ENCODE results near the gene GYS1.

Gene GYS1

GRCh38 chr19:48988286-48988685, 4.8 kb downstream of the GYS1 start:
- no peak for DNase-seq

DNA sequence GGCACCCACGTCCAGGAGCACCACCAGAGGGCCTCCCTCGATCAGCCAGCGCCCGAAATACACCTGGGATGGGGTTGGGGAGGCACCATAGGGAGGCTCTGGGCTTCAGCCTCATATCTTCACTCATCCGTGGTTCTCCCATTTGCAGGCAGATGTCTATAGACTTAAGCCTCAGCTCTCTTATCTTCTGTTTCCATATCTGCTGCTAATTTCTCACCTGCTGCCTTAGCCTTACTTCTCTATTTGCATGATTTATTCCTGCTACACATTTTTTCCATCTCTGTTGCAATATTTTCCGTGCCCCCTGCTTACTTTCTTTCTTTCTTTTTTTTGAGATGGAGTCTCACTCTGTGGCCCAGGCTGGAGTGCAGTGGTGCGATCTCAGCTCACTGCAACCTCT, 5.8 kb downstream of the GYS1 start:
- no peak for DNase-seq

DNA sequence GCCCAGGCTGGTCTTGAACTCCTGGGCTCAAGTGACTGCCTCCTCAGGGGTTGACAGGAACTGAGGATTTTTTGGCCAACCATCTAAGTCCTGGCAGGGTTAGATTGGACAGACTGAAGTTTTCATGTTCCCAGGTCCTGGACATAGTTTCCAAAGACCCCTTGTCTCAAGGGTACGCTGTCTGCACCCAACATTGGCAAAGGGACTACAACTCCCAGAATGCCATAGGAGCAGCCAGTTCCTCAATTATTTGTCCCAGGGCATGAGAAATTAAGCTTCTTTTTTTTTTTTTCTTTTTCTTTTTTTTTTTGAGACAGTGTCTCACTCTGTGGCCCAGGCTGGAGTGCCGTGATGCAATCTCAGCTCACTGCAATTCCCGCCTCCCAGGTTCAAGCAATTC, 6.9 kb downstream of the GYS1 start:
- DNase-seq, result no peak

DNA sequence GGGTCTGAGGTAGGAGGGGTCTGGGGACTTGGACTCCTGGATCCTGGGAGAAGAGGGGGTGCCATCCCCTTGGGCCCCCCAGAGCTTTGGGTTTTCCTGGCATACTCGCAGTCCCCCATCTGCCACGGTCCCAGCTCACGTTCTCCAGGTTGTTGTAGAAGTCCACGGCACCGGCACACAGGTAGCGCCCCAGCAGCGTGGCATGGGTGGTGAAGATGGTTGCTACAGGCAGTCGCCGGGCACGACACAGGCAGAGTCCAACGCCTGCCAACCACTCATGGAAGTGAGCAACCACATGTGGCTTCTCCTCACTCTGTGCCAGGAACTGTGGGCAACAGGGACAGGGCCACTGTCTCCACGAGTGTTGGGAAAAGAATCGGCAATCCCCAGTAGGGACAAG, 7.4 kb downstream of the GYS1 start:
- no peak for DNase-seq

DNA sequence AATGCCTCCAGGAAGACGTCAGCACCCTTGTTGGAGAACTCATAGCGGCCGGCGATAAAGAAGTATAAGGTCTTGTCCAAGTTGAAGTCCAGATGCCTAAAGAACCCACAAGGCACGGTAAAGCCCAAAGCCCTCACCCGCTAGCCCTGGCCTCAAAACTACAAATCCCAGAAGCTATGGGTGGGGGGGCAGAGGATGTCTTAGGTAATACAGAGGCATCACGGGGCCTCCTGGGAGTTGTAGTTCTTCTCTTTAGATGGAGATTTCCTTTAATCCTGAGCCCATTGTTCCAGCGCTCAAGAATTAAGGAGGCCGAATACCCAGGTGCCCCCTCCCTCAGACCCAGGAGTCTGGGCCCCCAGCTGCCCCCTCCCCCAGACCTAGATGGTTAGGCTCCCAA, 10.8 kb downstream of the GYS1 start:
- DNase-seq, result no peak

GRCh38 chr19:48977061-48977460, 16.0 kb downstream of the GYS1 start:
- DNase-seq, result no peak

DNA sequence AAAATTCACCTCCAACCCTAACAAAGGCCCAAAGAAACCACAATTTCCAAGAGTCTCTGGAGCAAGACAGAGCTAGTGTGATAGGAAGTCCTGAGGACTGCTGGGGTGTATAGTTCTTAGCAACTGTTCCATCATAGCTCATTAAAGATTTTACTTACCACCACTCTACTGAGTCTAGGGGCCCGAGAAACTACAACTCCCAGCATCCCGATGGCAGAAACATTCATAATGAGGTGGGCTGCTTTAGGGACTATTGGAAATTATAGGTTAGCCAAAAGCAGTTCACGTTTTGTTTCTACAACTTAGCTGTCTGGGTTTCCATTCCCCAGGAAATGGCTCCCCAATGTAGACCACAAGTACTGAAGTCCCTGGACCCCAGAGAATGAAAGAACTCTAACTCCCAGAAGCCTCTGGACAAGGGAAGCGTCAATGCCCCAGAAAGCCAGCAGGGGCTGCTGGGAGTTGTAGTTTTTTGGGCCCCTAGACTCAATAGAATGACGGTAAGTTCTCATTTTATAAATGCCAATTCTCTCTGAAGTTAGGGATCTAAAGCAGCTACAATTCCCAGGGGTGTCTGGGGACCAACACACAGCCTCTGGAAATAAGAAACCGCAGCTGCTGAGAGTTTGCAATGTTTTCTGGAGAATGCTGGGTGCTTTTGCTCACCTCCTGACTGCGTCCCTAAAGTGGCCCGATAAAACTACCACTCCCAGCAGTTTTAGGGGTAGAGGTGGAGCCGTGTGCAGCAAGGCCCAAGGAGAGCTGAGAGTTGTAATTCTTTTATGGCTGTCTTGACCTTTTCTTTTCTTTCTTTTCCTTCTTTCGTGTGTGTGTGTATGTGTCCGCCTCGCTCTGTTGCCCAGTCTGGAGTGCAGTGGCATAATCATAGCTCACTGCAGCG, 16.9 kb downstream of the GYS1 start:
- DNase-seq, result peak; percentile 47 to 57

DNA sequence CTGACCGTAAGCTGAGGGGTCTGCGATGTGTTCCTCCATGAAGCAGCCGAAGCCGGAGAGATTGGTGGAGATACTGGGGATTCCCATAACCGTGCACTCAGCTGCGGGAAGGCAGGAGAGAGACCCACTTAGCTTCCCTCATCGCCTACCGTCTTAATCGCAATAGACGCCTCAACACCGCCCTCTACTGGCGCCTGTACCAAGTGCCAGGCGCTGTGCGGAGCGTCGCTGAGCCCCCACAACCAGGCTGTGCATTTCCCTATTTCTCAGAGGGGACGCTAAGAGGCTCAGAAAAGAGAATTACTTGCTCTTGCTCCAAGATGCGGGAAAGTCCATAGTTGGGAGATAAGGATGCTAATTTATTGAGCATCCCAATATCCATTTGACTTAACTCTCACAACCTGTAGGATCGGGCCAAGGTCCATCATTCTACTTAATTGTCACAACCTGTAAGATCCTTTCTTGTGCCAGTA, 22.1 kb downstream of the GYS1 start:
- DNase-seq, result peak; percentile 81 to 82

GRCh38 chr19:48970139-48970766, 22.9 kb downstream of the GYS1 start:
- DNase-seq, result no peak

- DNase-seq, result no peak
These were observed 23.6 kb downstream of the GYS1 start for GRCh38 chr19:48969276-48970138.

DNA sequence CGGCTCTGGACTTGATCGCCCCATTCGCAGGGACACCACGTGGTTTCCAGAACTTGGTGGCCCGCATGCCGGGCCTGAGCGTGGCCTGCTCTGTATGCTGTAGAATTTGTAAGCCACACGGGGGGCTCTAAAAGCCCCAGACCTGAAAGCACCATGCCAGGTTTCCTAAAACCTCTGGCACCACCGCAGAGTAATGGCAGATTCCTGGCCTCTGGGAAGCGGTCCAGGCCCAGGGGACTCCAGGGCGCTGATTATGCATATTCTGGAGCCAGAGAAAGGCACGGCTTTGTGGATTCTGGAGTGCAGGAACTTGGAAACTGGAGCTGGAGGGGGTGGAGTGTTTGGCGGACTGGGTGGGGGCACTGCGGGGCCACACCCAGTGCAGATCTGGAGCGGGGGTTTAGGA, 24.3 kb downstream of the GYS1 start:
- DNase-seq, result no peak

GRCh38 chr19:48968179-48968661, 24.9 kb downstream of the GYS1 start:
- DNase-seq, result no peak

DNA sequence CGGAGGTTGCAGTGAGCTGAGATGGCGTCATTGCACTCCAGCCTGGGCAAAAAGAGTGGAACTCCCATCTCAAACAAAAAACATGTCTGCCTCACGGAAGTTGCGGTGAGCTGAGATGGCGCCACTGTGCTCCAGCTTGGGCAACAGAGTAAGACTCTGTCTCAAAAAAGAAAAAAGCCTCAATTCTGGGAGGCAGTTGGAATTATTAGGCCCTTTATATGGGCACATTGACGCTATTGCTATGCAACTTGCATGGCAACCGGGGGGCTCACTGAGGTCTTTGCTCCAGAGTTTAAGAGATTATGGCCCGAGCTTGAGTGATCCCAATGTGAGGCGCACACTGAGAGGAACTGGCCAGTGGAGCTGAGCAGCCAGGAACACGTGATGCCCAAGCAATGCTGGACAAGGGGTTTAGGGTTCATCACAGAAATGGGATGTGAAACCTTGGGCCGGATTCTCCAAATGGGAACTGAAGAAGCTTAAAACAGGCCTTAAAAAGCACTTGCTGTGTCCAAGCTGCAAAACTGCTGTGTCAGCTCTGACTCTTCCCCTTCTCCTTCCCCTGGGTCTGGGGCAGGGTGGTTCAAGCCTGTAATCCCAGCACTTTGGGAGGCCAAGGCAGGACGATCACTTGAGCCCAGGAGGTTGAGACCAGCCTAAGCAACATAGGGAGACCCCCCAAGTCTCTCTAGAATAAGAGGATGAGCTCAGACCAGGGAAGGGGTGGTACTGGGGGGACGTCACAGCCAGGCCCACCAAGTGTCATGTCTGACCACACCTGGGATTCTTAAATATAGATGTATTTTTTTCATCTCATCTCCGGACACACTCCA, 25.5 kb downstream of the GYS1 start:
- peak; percentile 29 to 76 for DNase-seq

GRCh38 chr19:48966541-48967345, 26.4 kb downstream of the GYS1 start:
- no peak for DNase-seq

- DNase-seq, result peak; percentile 89 to 90
These were observed 27.1 kb downstream of the GYS1 start for GRCh38 chr19:48965806-48966540.

DNA sequence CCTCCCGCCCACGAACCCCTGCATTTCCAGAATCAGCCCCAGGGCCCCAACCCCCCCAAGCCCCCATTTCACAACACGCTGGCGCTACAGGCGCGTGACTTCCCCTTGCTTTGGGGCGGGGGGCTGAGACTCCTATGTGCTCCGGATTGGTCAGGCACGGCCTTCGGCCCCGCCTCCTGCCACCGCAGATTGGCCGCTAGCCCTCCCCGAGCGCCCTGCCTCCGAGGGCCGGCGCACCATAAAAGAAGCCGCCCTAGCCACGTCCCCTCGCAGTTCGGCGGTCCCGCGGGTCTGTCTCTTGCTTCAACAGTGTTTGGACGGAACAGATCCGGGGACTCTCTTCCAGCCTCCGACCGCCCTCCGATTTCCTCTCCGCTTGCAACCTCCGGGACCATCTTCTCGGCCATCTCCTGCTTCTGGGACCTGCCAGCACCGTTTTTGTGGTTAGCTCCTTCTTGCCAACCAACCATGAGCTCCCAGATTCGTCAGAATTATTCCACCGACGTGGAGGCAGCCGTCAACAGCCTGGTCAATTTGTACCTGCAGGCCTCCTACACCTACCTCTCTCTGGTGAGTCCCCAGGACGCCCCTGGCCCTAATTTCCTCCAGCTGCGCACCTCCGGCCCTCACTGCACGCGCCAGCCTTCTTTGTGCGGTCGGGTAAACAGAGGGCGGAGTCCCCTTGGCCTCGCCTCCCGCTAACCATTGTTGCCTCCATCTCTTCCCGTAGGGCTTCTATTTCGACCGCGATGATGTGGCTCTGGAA, 27.9 kb downstream of the GYS1 start, which contains the start of gene FTL:
FTL (plus strand) TSS at position 270 of the 766 bp plus-strand sequence; CDS start at position 469, 199 bp downstream.
- DNase-seq, result peak; percentile 93 to 96

- DNase-seq, result no peak
These were observed 28.7 kb downstream of the GYS1 start for GRCh38 chr19:48964205-48965039.

DNA sequence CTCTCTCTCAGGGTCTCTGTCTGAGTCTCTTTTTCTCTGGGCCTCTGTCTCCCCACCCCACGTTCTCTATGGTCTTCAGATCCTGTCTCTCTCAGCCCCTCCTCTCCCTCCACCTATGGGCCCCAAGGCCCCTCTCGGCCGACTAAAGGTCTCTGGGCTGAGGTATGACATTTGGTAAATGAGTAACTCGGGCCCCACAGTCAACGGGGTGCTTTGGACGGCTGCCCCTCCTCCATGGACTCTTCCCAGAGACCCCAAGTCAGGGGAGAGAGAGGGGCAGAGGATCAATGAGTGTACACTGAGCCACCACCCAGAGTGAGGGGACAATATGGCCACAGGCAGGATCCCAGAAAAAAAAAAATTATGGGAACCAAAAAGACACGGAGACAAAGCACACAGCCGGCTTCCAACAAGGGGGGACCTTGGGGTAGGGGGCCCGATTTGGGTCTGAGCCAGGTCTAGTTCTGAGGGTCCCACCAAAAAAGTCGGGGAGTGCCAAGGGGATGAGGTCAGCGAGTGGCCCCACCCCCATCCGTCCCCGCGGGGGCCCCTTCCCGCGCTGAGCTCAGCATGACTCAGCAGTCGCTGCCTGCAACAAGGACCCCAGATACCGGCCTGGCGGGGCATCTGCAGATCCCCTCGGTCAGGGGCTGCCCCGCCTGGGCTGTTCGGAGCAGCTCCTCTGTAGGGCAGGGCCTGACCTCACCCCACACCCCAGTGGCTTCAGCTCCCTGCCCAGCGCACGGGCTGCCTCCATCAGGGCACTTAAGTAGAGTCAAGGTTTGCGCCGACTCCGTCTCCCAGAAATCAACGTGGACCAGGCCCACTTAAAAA, 29.5 kb downstream of the GYS1 start:
- DNase-seq, result peak; percentile 51 to 59
